Neural cell (in vitro differentiated cells): ENCODE measurements around the gene MPDZ.

ENCODE experiments used
- EZH2 ChIP-seq: fragments of 200-600, 300-800 bp; shearing (Covaris generic), sonication (generic); IDR thresholded peaks from 2 replicates; pipeline ENCODE4 v1.6.1; 2014; ENCODE audit warnings: antibody characterized with exemption, low read length, borderline replicate concordance, mild to moderate bottlenecking; ENCODE audit not compliant: insufficient read depth, poor library complexity, severe bottlenecking
- MXI1 ChIP-seq: fragments of 450-650 bp; conservative IDR thresholded peaks from 2 replicates; pipeline ENCODE4 v1.6.1; 2014; ENCODE audit warnings: antibody characterized with exemption, mild to moderate bottlenecking; ENCODE audit not compliant: poor library complexity, severe bottlenecking
- POLR2AphosphoS5 ChIP-seq: IDR thresholded peaks from 2 replicates; pipeline ENCODE4 v1.6.1; 2012
- TF ChIP-seq, protein P1 (sequence below): fragments of 450-650 bp; IDR thresholded peaks from 2 replicates; pipeline ENCODE4 v1.5.1; 2014; ENCODE audit warnings: antibody characterized with exemption, mild to moderate bottlenecking, moderate library complexity; ENCODE audit not compliant: poor library complexity, severe bottlenecking

DNA sequence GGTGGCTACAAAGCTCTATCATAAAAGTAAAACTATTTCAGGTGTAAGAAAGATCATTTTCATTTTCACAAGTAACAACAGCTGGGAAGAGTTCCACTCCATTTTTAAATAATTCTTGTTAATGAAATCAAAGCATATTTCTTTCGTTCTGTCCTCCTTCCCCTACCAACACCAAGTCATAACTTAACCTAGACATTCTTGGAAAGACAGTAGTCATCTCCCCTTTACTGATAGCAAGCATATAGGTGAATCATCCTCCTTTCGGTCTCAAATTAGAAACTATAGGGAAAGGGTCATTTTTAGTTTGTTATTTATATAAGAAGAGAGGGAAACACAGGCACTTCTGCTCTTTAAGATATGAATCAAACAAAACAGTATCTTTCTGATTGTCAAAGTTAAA lies 38.2 kb downstream of the MPDZ start:
- TF ChIP-seq POLR2AphosphoS5, result no peak
- TF ChIP-seq, protein P1, sequence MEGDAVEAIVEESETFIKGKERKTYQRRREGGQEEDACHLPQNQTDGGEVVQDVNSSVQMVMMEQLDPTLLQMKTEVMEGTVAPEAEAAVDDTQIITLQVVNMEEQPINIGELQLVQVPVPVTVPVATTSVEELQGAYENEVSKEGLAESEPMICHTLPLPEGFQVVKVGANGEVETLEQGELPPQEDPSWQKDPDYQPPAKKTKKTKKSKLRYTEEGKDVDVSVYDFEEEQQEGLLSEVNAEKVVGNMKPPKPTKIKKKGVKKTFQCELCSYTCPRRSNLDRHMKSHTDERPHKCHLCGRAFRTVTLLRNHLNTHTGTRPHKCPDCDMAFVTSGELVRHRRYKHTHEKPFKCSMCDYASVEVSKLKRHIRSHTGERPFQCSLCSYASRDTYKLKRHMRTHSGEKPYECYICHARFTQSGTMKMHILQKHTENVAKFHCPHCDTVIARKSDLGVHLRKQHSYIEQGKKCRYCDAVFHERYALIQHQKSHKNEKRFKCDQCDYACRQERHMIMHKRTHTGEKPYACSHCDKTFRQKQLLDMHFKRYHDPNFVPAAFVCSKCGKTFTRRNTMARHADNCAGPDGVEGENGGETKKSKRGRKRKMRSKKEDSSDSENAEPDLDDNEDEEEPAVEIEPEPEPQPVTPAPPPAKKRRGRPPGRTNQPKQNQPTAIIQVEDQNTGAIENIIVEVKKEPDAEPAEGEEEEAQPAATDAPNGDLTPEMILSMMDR, result no peak
- no peak for TF ChIP-seq MXI1
- no peak for TF ChIP-seq EZH2
